Tongue (tissue), 2 donors: ENCODE results near the gene IGSF21. TPM values are rescaled to one million over a fixed set of nuclear protein-coding genes. Genes with fewer than 3 reads are reported as not detected.
"Not testable (repeated sequence)": the region's sequence is repeated elsewhere in the genome, so short reads cannot be mapped to it uniquely, and the experiment has no call there.

Experiments used
- DNase-seq: peaks from one replicate; pipeline ENCODE4 v3.0.0-alpha.2; 2015
- total RNA-seq: library from RNA; depleted of rRNA; stranded (reverse); fragments of >200 nt; gene quantifications from one replicate; pipeline ENCODE4 v1.2.3, GENCODE V29; 2014

IGSF21 gene
- total RNA-seq, 1 donor from 2014 or later, result not detected

- no peak for DNase-seq
These were observed 296.9 kb downstream of the IGSF21 start for GRCh38 chr1:18404460-18404859.

- DNase-seq, result no peak
These were observed 299.8 kb downstream of the IGSF21 start for GRCh38 chr1:18407166-18408045.

GRCh38 chr1:18408656-18409370, 301.2 kb downstream of the IGSF21 start:
- DNase-seq, result no peak

- no peak for DNase-seq
These were observed 302.1 kb downstream of the IGSF21 start for GRCh38 chr1:18409609-18410237.

GRCh38 chr1:18410407-18410806, 302.8 kb downstream of the IGSF21 start:
- no peak for DNase-seq

- DNase-seq, result no peak
These were observed 303.7 kb downstream of the IGSF21 start for GRCh38 chr1:18411321-18411720.

GRCh38 chr1:18411820-18412641, 304.4 kb downstream of the IGSF21 start:
- DNase-seq, result no peak

GRCh38 chr1:18412882-18413353, 305.3 kb downstream of the IGSF21 start:
- no peak for DNase-seq

- DNase-seq, result no peak
These were observed 306.1 kb downstream of the IGSF21 start for GRCh38 chr1:18413541-18414305.

- DNase-seq, result no peak
These were observed 306.7 kb downstream of the IGSF21 start for GRCh38 chr1:18414321-18414720.

- DNase-seq, result no peak
These were observed 307.4 kb downstream of the IGSF21 start for GRCh38 chr1:18414872-18415447.

- no peak for DNase-seq
These were observed 307.9 kb downstream of the IGSF21 start for GRCh38 chr1:18415448-18416027.

- not testable (repeated sequence) for DNase-seq
These were observed 308.5 kb downstream of the IGSF21 start for GRCh38 chr1:18416126-18416525.

GRCh38 chr1:18417316-18418269, 310.0 kb downstream of the IGSF21 start:
- DNase-seq, result no peak

GRCh38 chr1:18419113-18419844, 311.7 kb downstream of the IGSF21 start:
- DNase-seq, result no peak

GRCh38 chr1:18419845-18420184, 312.2 kb downstream of the IGSF21 start:
- DNase-seq, result no peak

GRCh38 chr1:18422076-18422777, 314.6 kb downstream of the IGSF21 start:
- no peak for DNase-seq

- no peak for DNase-seq
These were observed 315.4 kb downstream of the IGSF21 start for GRCh38 chr1:18422954-18423353.
